ENCODE measurements around the gene LMO3. TPM values are rescaled to one million over a fixed set of nuclear protein-coding genes. Genes with fewer than 3 reads are reported as not detected.

The LMO3 gene
- total and polyA plus RNA-seq, 2 of the 8 experiments (the other 6 are each of a cell fraction or from before 2014, with no cell fraction given) = 4.7 to 16.7 TPM

- no peak overlapping the region for H2BK120ac ChIP-seq (replicated peaks; ENCODE audit: low read depth, low read length)
- ChIA-PET CTCF (ENCODE audit: partially characterized antibody) (no interaction called here), POLR2A (ENCODE audit: partially characterized antibody) (no interaction called here)
- H3K27ac ChIP-seq (ENCODE audit: low read depth, low read length) = no peak overlapping the region
- H4K91ac ChIP-seq (replicated peaks; ENCODE audit: insufficient read length, low read length) = no peak overlapping the region
- H2AK5ac ChIP-seq (ENCODE audit: low read depth, low read length) = no peak overlapping the region
- H3K23me2 ChIP-seq (ENCODE audit: low read depth, low read length) = no peaks in the 10 kb centered on the region
- no peak for FAIRE-seq
- no peak overlapping the region; the same call in 1 of the 2 replicates for H3K18ac ChIP-seq (ENCODE audit: extremely low read depth, low read length)
- H3K27me3 ChIP-seq (replicated peaks in 1 of 4; ENCODE audit: control insufficient read depth in 3 of 4, extremely low read depth in 1 of 4, insufficient read depth in 3 of 4, low read length in 3 of 4) = no peaks in the 10 kb centered on the region
- H4K5ac ChIP-seq (ENCODE audit: insufficient read length, low read depth, low read length) = no peak overlapping the region
- H3K56ac ChIP-seq (replicated peaks; ENCODE audit: insufficient read length, low read depth, low read length) = no peak overlapping the region
- no peaks in the 10 kb centered on the region for H3K4me1 ChIP-seq (replicated peaks in 1 of 4; ENCODE audit: control insufficient read depth in 3 of 4, insufficient read depth in 4 of 4, low read length in 3 of 4)
- H3K36me3 ChIP-seq (ENCODE audit: control insufficient read depth in 2 of 4, insufficient read depth in 4 of 4, low read length in 3 of 4) = no peaks in the 10 kb centered on the region
- H2BK15ac ChIP-seq (ENCODE audit: low read length) = no peak overlapping the region
- H3K4me2 ChIP-seq (ENCODE audit: insufficient read depth in 1 of 2, low read depth in 2 of 2, low read length in 2 of 2) = no peak overlapping the region
- no peak overlapping the region for H4K8ac ChIP-seq (ENCODE audit: extremely low read depth, insufficient read depth, low read length)
- no peak overlapping the region for H3K23ac ChIP-seq (ENCODE audit: insufficient read length)
- H3K79me2 ChIP-seq (ENCODE audit: control insufficient read depth in 1 of 2, insufficient read depth in 2 of 2, low read length in 2 of 2) = no peaks in the 10 kb centered on the region
- H3K14ac ChIP-seq (ENCODE audit: insufficient read length) = no peak overlapping the region
- 95% methylated on average over 1 of the region's 1 CpG; no CpG with 5 or more reads in 1 of the 2 experiments for WGBS, 2 experiments (ENCODE audit: extremely low coverage in 1 of 2, insufficient coverage in 1 of 2, insufficient read length in 1 of 2, insufficient replicate concordance in 2 of 2, low coverage in 1 of 2, low lambda C conversion rate in 2 of 2, missing lambda C conversion rate in 1 of 2)
- 0 out of 2 replicates have a peak overlapping the region, but pooled peaks have one; percentile 78 for H2AFZ ChIP-seq (ENCODE audit: low read length)
- no peaks in the 10 kb centered on the region for H3K9me3 ChIP-seq (ENCODE audit: insufficient read depth in 2 of 2, low read depth in 1 of 2, low read length in 1 of 2)
- H4K20me1 ChIP-seq (replicated peaks in 1 of 2; ENCODE audit: control insufficient read depth in 1 of 2, insufficient read depth in 2 of 2, low read length in 2 of 2) = no peaks in the 10 kb centered on the region
- no peak overlapping the region for H2BK12ac ChIP-seq (ENCODE audit: low read depth, low read length)
- no peak overlapping the region for H2BK5ac ChIP-seq (ENCODE audit: low read depth, low read length)
- no peaks in the 10 kb centered on the region for H3K79me1 ChIP-seq (ENCODE audit: low read depth, low read length)
- no peak overlapping the region for H3K4me3 ChIP-seq (ENCODE audit: extremely low read depth in 1 of 4, insufficient read depth in 2 of 4, low read depth in 3 of 4, low read length in 4 of 4)
- no peak overlapping the region for H2BK20ac ChIP-seq (ENCODE audit: low read length)
- H3K4ac ChIP-seq (replicated peaks; ENCODE audit: insufficient read length, low read depth, low read length) = no peak overlapping the region
- no peak overlapping the region for H3K9ac ChIP-seq (replicated peaks in 1 of 4; ENCODE audit: extremely low read depth in 1 of 4, low read depth in 3 of 4, low read length in 3 of 4)
- no peak for DNase-seq (ENCODE audit: low read depth in 1 of 2, low spot score in 2 of 2)
- TF ChIP-seq JUND (IDR thresholded peaks at IDR 0.05; ENCODE audit: low read length) = no peak
- TF ChIP-seq BACH1 (IDR thresholded peaks at IDR 0.05; ENCODE audit: low read length) = no peak
- TF ChIP-seq HDAC6 (IDR thresholded peaks at IDR 0.05; ENCODE audit: low read depth, low read length) = no peak
- no peak for TF ChIP-seq TAF1 (IDR thresholded peaks at IDR 0.05; ENCODE audit: low read depth, low read length)
- TF ChIP-seq SP1 (IDR thresholded peaks at IDR 0.05; ENCODE audit: low read depth, low read length) = no peak
- TF ChIP-seq, protein P1, sequence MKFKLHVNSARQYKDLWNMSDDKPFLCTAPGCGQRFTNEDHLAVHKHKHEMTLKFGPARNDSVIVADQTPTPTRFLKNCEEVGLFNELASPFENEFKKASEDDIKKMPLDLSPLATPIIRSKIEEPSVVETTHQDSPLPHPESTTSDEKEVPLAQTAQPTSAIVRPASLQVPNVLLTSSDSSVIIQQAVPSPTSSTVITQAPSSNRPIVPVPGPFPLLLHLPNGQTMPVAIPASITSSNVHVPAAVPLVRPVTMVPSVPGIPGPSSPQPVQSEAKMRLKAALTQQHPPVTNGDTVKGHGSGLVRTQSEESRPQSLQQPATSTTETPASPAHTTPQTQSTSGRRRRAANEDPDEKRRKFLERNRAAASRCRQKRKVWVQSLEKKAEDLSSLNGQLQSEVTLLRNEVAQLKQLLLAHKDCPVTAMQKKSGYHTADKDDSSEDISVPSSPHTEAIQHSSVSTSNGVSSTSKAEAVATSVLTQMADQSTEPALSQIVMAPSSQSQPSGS (IDR thresholded peaks at IDR 0.05; ENCODE audit: low read length) = no peak
Observed at GRCh38 chr12:16634786-16635185, 28.8 kb upstream of the LMO3 start.

Data from H1 (cell line).